SIG-M5 (cell line): Measurements from ENCODE around the gene ARHGAP8.

ENCODE experiments used
- DNase-seq: peaks from one replicate; lab custom pipeline; 2025; lab: John Stamatoyannopoulos, UW

ARHGAP8 gene

GRCh38 chr22:44726439-44726838, 25.9 kb upstream of the ARHGAP8 start:
- DNase-seq: no peak

- no peak for DNase-seq
Measured at GRCh38 chr22:44727148-44727547, 25.2 kb upstream of the ARHGAP8 start.

GRCh38 chr22:44727709-44728108, 24.7 kb upstream of the ARHGAP8 start:
- DNase-seq: no peak

- DNase-seq: no peak
Measured at GRCh38 chr22:44728761-44729324, 23.5 kb upstream of the ARHGAP8 start.

GRCh38 chr22:44729391-44730021, 22.9 kb upstream of the ARHGAP8 start:
- DNase-seq: no peak

- DNase-seq: no peak
Measured at GRCh38 chr22:44730022-44730393, 22.4 kb upstream of the ARHGAP8 start.

- DNase-seq: no peak
Measured at GRCh38 chr22:44730490-44731356, 21.7 kb upstream of the ARHGAP8 start.

GRCh38 chr22:44731357-44731970, 20.9 kb upstream of the ARHGAP8 start:
- DNase-seq: no peak

GRCh38 chr22:44732017-44732561, 20.3 kb upstream of the ARHGAP8 start:
- DNase-seq: no peak

- DNase-seq: no peak
Measured at GRCh38 chr22:44732661-44733060, 19.7 kb upstream of the ARHGAP8 start.

GRCh38 chr22:44733426-44734106, 18.8 kb upstream of the ARHGAP8 start:
- DNase-seq: no peak

- DNase-seq: no peak
Measured at GRCh38 chr22:44734278-44734677, 18.1 kb upstream of the ARHGAP8 start.

- no peak for DNase-seq
Measured at GRCh38 chr22:44734801-44735517, 17.4 kb upstream of the ARHGAP8 start.

GRCh38 chr22:44735518-44736428, 16.6 kb upstream of the ARHGAP8 start:
- no peak for DNase-seq

GRCh38 chr22:44736581-44737405, 15.6 kb upstream of the ARHGAP8 start:
- no peak for DNase-seq

GRCh38 chr22:44737406-44738346, 14.7 kb upstream of the ARHGAP8 start:
- DNase-seq: no peak

- DNase-seq: no peak
Measured at GRCh38 chr22:44738347-44738715, 14.0 kb upstream of the ARHGAP8 start.

GRCh38 chr22:44739024-44739423, 13.4 kb upstream of the ARHGAP8 start:
- no peak for DNase-seq
